Measurements from ENCODE around the gene PLXNA4. TPM values are rescaled to one million over a fixed set of nuclear protein-coding genes. Genes with fewer than 3 reads are reported as not detected.

PLXNA4 gene
- total RNA-seq, 1 experiment from 2014 or later, result 0.11 TPM

DNA sequence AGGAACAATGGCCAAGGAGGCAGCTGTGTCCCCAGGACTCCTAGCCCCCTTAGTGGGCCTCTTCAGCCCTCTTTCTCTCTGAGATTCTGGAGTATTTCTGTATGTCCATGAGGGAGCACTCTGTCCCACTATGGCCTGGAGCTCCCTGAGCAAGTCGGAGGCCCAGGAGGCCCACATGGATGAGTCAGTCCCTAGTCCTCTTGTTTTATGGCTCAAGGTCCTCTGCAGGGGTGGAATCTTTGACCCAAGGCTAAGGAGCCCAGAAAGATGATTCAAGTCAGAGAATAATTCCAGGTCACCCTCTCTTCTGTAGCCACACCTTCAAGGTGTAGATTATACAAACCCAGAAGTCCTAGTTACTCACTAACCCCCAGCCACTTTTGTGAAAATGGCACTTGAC, 125.6 kb downstream of the PLXNA4 start:
- no peaks in the 10 kb centered on the region for H3K9me3 ChIP-seq (ENCODE audit: low read depth, low read length, poor library complexity, severe bottlenecking)
- intact Hi-C loops (cut with micrococcal nuclease; ENCODE audit: unreplicated experiment), result no loop called here
- no peaks in the 10 kb centered on the region for H3K4me1 ChIP-seq (ENCODE audit: insufficient read depth, low read length, poor library complexity, severe bottlenecking)
- no peaks in the 10 kb centered on the region for H3K36me3 ChIP-seq (ENCODE audit: insufficient read depth, low read length, poor library complexity, severe bottlenecking)
- no peak overlapping the region for H3K27ac ChIP-seq (ENCODE audit: low read depth, low read length, poor library complexity, severe bottlenecking)
- TF ChIP-seq, protein P1, sequence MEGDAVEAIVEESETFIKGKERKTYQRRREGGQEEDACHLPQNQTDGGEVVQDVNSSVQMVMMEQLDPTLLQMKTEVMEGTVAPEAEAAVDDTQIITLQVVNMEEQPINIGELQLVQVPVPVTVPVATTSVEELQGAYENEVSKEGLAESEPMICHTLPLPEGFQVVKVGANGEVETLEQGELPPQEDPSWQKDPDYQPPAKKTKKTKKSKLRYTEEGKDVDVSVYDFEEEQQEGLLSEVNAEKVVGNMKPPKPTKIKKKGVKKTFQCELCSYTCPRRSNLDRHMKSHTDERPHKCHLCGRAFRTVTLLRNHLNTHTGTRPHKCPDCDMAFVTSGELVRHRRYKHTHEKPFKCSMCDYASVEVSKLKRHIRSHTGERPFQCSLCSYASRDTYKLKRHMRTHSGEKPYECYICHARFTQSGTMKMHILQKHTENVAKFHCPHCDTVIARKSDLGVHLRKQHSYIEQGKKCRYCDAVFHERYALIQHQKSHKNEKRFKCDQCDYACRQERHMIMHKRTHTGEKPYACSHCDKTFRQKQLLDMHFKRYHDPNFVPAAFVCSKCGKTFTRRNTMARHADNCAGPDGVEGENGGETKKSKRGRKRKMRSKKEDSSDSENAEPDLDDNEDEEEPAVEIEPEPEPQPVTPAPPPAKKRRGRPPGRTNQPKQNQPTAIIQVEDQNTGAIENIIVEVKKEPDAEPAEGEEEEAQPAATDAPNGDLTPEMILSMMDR (conservative IDR thresholded peaks at IDR 0.05; ENCODE audit: low read depth, low read length), result no peak
- no peak for TF ChIP-seq EZH2 (IDR thresholded peaks at IDR 0.05; ENCODE audit: borderline replicate concordance, low read depth, low read length, poor library complexity, severe bottlenecking)
- BruUV-seq (replicated peaks), result no TSS peak
- ChIA-PET POLR2A (ENCODE audit: low non-redundant PET) (no interaction called here), CTCF (no interaction called here)
- H3K27me3 ChIP-seq (replicated peaks; ENCODE audit: insufficient read depth, low read depth, low read length, poor library complexity), result peaks cover 5% of the 10 kb centered on the region
- no peak overlapping the region for H3K4me3 ChIP-seq (ENCODE audit: low read depth, low read length, poor library complexity, severe bottlenecking)
- DNase-seq (ENCODE audit: low spot score), result no peak

- TF ChIP-seq EZH2 (IDR thresholded peaks at IDR 0.05; ENCODE audit: borderline replicate concordance, low read depth, low read length, poor library complexity, severe bottlenecking), result no peak
- TF ChIP-seq, protein P1 (conservative IDR thresholded peaks at IDR 0.05; ENCODE audit: low read depth, low read length), result no peak
- no peak for DNase-seq (ENCODE audit: low spot score)
- ChIA-PET POLR2A (ENCODE audit: low non-redundant PET) (no interaction called here), CTCF (no interaction called here)
- Histone ChIP-seq H3K9me3 (ENCODE audit: low read depth, low read length, poor library complexity, severe bottlenecking) (no peaks in the 10 kb centered on the region), H3K27ac (ENCODE audit: low read depth, low read length, poor library complexity, severe bottlenecking) (no peak overlapping the region), H3K36me3 (ENCODE audit: insufficient read depth, low read length, poor library complexity, severe bottlenecking) (no peaks in the 10 kb centered on the region), H3K27me3 (replicated peaks; ENCODE audit: insufficient read depth, low read depth, low read length, poor library complexity) (peaks cover 5% of the 10 kb centered on the region), H3K4me3 (ENCODE audit: low read depth, low read length, poor library complexity, severe bottlenecking) (no peak overlapping the region), H3K4me1 (ENCODE audit: insufficient read depth, low read length, poor library complexity, severe bottlenecking) (no peaks in the 10 kb centered on the region)
- BruUV-seq (replicated peaks), result no TSS peak
- intact Hi-C loops (cut with micrococcal nuclease; ENCODE audit: unreplicated experiment), result no loop called here
Observed at GRCh38 chr7:132450188-132450587, 126.1 kb downstream of the PLXNA4 start.

DNA sequence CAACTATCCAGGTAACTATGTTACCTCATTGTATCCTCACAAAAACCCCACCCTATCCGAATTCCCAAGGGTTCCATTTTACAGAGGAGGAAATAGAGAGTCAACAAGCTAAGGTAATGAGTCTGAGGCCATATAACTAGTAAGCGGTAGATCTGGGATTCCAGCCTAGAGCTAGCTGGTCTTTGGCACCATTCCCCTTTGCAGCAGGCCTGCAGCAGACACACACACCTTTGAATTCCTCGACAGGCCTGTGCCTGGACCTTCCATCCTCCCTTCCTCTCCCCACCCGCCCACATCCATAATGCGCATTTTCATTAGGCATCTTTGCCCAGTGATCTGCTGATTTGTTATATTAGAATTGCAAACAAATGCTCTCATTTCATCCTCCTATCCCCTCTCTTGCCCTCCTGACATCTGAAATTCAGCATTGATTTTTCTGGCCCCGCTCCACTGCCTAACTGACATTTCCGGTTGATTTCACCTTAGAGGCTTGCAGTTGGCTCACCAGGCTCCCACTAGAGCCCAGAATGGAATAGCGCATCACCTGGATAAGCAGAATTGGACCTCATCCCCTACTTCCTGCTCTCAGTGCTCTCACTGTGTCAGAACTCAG, 129.5 kb downstream of the PLXNA4 start:
- H3K27ac ChIP-seq (ENCODE audit: low read depth, low read length, poor library complexity, severe bottlenecking), result no peak overlapping the region
- BruUV-seq (replicated peaks), result no TSS peak
- no peaks in the 10 kb centered on the region for H3K4me1 ChIP-seq (ENCODE audit: insufficient read depth, low read length, poor library complexity, severe bottlenecking)
- H3K9me3 ChIP-seq (ENCODE audit: low read depth, low read length, poor library complexity, severe bottlenecking), result no peaks in the 10 kb centered on the region
- intact Hi-C loops (cut with micrococcal nuclease; ENCODE audit: unreplicated experiment), result no loop called here
- no peaks in the 10 kb centered on the region for H3K36me3 ChIP-seq (ENCODE audit: insufficient read depth, low read length, poor library complexity, severe bottlenecking)
- TF ChIP-seq EZH2 (IDR thresholded peaks at IDR 0.05; ENCODE audit: borderline replicate concordance, low read depth, low read length, poor library complexity, severe bottlenecking), result no peak
- TF ChIP-seq, protein P1 (conservative IDR thresholded peaks at IDR 0.05; ENCODE audit: low read depth, low read length), result no peak
- DNase-seq (ENCODE audit: low spot score), result no peak
- CTCF ChIA-PET, result no interaction called here
- H3K27me3 ChIP-seq (replicated peaks; ENCODE audit: insufficient read depth, low read depth, low read length, poor library complexity), result peaks cover 5% of the 10 kb centered on the region
- H3K4me3 ChIP-seq (ENCODE audit: low read depth, low read length, poor library complexity, severe bottlenecking), result no peak overlapping the region
- POLR2A ChIA-PET (ENCODE audit: low non-redundant PET), result no interaction called here

Measured in A673 (cell line).